ENCODE data around the gene TNNC1.

DNA sequence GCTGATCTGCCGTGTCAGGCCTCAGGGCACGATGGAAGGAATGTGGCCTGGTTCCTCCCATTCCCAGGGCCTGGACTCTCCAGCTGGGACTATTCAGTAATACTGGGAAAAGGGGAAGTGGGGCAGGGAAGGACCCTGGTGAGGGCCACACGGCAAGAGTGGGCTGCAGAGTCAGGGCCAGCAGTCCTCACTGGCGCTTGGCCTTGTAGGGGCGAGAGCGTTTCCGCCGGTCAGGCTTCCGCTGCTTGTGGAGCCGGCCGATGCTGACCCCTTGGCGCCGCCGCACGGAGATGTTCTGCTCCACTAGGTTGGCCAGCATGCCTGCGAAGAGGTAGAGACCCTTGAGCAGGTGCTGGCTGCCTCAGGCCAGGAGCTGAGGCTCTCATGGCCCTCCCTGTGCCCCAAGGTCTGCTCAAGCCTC is 51.7 kb downstream of the TNNC1 start:
- TF ChIP-seq NR3C1 (CRISPR knock-in tag; IDR thresholded peaks at IDR 0.05) (no peak), SMC3 (IDR thresholded peaks at IDR 0.05; ENCODE audit: low read length) (no peak), ERF (CRISPR knock-in tag; IDR thresholded peaks at IDR 0.05) (no peak)
- TF ChIP-seq, protein P1, sequence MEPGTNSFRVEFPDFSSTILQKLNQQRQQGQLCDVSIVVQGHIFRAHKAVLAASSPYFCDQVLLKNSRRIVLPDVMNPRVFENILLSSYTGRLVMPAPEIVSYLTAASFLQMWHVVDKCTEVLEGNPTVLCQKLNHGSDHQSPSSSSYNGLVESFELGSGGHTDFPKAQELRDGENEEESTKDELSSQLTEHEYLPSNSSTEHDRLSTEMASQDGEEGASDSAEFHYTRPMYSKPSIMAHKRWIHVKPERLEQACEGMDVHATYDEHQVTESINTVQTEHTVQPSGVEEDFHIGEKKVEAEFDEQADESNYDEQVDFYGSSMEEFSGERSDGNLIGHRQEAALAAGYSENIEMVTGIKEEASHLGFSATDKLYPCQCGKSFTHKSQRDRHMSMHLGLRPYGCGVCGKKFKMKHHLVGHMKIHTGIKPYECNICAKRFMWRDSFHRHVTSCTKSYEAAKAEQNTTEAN (CRISPR knock-in tag; conservative IDR thresholded peaks at IDR 0.05) = no peak
- TF ChIP-seq, protein P2, sequence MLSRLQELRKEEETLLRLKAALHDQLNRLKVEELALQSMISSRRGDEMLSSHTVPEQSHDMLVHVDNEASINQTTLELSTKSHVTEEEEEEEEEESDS (CRISPR knock-in tag; IDR thresholded peaks at IDR 0.05; ENCODE audit: borderline replicate concordance) = no peak
- TF ChIP-seq, protein P3, sequence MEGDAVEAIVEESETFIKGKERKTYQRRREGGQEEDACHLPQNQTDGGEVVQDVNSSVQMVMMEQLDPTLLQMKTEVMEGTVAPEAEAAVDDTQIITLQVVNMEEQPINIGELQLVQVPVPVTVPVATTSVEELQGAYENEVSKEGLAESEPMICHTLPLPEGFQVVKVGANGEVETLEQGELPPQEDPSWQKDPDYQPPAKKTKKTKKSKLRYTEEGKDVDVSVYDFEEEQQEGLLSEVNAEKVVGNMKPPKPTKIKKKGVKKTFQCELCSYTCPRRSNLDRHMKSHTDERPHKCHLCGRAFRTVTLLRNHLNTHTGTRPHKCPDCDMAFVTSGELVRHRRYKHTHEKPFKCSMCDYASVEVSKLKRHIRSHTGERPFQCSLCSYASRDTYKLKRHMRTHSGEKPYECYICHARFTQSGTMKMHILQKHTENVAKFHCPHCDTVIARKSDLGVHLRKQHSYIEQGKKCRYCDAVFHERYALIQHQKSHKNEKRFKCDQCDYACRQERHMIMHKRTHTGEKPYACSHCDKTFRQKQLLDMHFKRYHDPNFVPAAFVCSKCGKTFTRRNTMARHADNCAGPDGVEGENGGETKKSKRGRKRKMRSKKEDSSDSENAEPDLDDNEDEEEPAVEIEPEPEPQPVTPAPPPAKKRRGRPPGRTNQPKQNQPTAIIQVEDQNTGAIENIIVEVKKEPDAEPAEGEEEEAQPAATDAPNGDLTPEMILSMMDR (CRISPR knock-in tag; IDR thresholded peaks at IDR 0.05) = no peak

All from HepG2 (cell line).